ENCODE measurements around the gene MAPT. TPM values are rescaled to one million over a fixed set of nuclear protein-coding genes. Genes with fewer than 3 reads are reported as not detected.

MAPT gene
- total RNA-seq, 1 donor from 2014 or later, result 0.06 TPM

- TF ChIP-seq CTCF (conservative IDR thresholded peaks at IDR 0.05; ENCODE audit: low read depth, low read length), result no peak
- H3K4me3 ChIP-seq (ENCODE audit: low read depth, low read length), result no peak overlapping the region
- DNase-seq (ENCODE audit: low read depth), result no peak
These were observed 55.5 kb downstream of the MAPT start for GRCh38 chr17:45949755-45950320.

- TF ChIP-seq CTCF (conservative IDR thresholded peaks at IDR 0.05; ENCODE audit: low read depth, low read length), result no peak
- no peak overlapping the region for H3K4me3 ChIP-seq (ENCODE audit: low read depth, low read length)
- DNase-seq (ENCODE audit: low read depth), result no peak
These were observed 56.5 kb downstream of the MAPT start for GRCh38 chr17:45950888-45951287.

GRCh38 chr17:45951403-45951802 lies 57.0 kb downstream of the MAPT start:
- no peak for TF ChIP-seq CTCF (conservative IDR thresholded peaks at IDR 0.05; ENCODE audit: low read depth, low read length)
- DNase-seq (ENCODE audit: low read depth), result no peak
- no peak overlapping the region for H3K4me3 ChIP-seq (ENCODE audit: low read depth, low read length)

GRCh38 chr17:45951941-45952340 lies 57.6 kb downstream of the MAPT start:
- no peak for TF ChIP-seq CTCF (conservative IDR thresholded peaks at IDR 0.05; ENCODE audit: low read depth, low read length)
- H3K4me3 ChIP-seq (ENCODE audit: low read depth, low read length), result no peak overlapping the region
- no peak for DNase-seq (ENCODE audit: low read depth)

- no peak for TF ChIP-seq CTCF (conservative IDR thresholded peaks at IDR 0.05; ENCODE audit: low read depth, low read length)
- H3K4me3 ChIP-seq (ENCODE audit: low read depth, low read length), result no peak overlapping the region
- no peak for DNase-seq (ENCODE audit: low read depth)
These were observed 58.5 kb downstream of the MAPT start for GRCh38 chr17:45952814-45953320.

- no peak for TF ChIP-seq CTCF (conservative IDR thresholded peaks at IDR 0.05; ENCODE audit: low read depth, low read length)
These were observed 59.2 kb downstream of the MAPT start for GRCh38 chr17:45953561-45953960.

GRCh38 chr17:45954914-45955313 lies 60.6 kb downstream of the MAPT start:
- no peak for DNase-seq (ENCODE audit: low read depth)
- H3K4me3 ChIP-seq (ENCODE audit: low read depth, low read length), result no peak overlapping the region
- TF ChIP-seq CTCF (conservative IDR thresholded peaks at IDR 0.05; ENCODE audit: low read depth, low read length), result no peak

More at GRCh38 chr17:45953561-45953960, 59.2 kb downstream of the MAPT start:
- DNase-seq (ENCODE audit: low read depth), result no peak
- no peak overlapping the region for H3K4me3 ChIP-seq (ENCODE audit: low read depth, low read length)

Measured in epithelial cell of proximal tubule (primary cell).